Thoracic aorta (tissue), 2 donors: ENCODE measurements around the gene GABBR1. TPM values are rescaled to one million over a fixed set of nuclear protein-coding genes. Genes with fewer than 3 reads are reported as not detected.
A peak's percentile ranks its signal among the peaks of the same experiment; 100 is the strongest.

Experiments
- ATAC-seq: fragments of 150-250 bp; one replicate; pipeline ENCODE4 v1.8.0; 2017; ENCODE audit warnings: low read depth; ENCODE audit not compliant: insufficient number of reproducible peaks, low FRiP score
- DNase-seq: peaks from one replicate; pipeline ENCODE4 v3.0.0-alpha.2; 2020; ENCODE audit warnings: low spot score
- H3K27ac ChIP-seq, 2 donors: fragments of 200-600 bp; sonication (generic); 1 replicate in 1 of 2; 2 replicates in 1 of 2; pipeline ENCODE4 v1.5.1; 2016; ENCODE audit warnings: mild to moderate bottlenecking in 2 of 2, moderate library complexity in 2 of 2
- H3K27me3 ChIP-seq: fragments of 200-600 bp; sonication (generic); replicated peaks from 2 replicates; pipeline ENCODE4 v1.6.0; 2016; ENCODE audit warnings: mild to moderate bottlenecking; ENCODE audit not compliant: insufficient read depth
- H3K36me3 ChIP-seq: fragments of 200-600 bp; sonication (generic); one replicate; pipeline ENCODE4 v1.5.1; 2016
- H3K4me1 ChIP-seq, 2 donors: fragments of 200-600 bp; sonication (generic); 1 replicate in 1 of 2; 2 replicates in 1 of 2; pipeline versions ENCODE4 v1.5.1 to v1.6.0; 2016; ENCODE audit warnings: low read depth in 2 of 2, mild to moderate bottlenecking in 1 of 2; ENCODE audit not compliant: control insufficient read depth in 1 of 2
- H3K4me3 ChIP-seq: fragments of 200-600 bp; sonication (generic); 2 replicates; pipeline ENCODE4 v1.5.1; 2016; ENCODE audit warnings: mild to moderate bottlenecking
- H3K9me3 ChIP-seq: fragments of 200-600 bp; sonication (generic); 2 replicates; pipeline ENCODE4 v1.5.1; 2016
- total RNA-seq, 2 donors: library from RNA; depleted of rRNA; stranded (reverse); fragments of >200 nt; gene quantifications; one replicate each; pipeline versions ENCODE4 v1.1.0 to v1.2.3, GENCODE V29; 2016
- TF ChIP-seq, protein P1 (sequence below): fragments of 200-600 bp; sonication (generic); IDR thresholded peaks from one replicate; pipeline ENCODE4 v1.5.1; 2019; ENCODE audit warnings: antibody characterized with exemption

Gene GABBR1
- total RNA-seq, 2 donors from 2014 or later, result 63.2 to 112 TPM

DNA sequence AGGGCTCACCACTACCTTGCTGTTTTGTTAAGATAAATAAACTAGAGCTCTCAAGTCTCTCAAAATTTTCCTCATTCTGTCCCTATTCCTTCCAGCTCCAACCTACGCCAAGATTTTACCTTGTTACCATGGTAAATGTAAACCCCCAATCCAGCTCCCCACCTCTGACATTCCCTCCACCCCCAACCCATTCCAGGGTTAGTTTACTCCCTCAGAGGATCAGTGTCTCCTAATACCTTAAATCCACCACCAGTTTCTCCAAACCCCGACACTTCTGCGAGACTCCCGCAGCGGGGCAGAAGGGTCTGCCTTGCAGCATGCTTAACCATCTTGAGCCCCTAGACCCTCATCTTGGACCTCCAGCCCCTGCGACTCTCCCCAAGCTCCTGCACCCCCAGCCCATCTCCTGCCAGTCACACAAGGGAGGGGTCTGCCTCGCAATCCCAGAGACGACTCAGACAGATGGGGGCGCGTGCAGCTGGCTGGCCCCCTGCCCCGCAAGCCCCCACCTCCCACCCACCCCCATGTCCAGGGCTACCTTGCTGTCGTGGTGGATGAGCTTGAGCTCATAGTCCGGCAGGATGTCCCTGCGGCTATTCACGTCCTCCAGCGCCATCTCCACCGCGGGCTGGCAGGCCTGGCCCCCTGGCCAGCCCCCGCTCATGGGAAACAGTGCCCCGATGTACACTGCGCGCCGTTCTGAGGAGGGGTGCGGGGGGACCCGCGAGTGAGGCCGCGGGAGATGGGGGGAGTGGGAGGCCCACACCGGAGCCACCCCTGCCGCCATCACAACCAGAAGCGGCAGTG lies 5.8 kb downstream of the GABBR1 start:
- Histone ChIP-seq H3K4me1 (peaks cover 8 to 43% of the 10 kb centered on the region in 2 donors), H3K27me3 (no peaks in the 10 kb centered on the region), H3K4me3 (peak overlapping the region; percentile 74), H3K9me3 (no peaks in the 10 kb centered on the region), H3K36me3 (peaks cover 2% of the 10 kb centered on the region), H3K27ac (peak overlapping the region; percentile 42 to 43)
- TF ChIP-seq, protein P1, sequence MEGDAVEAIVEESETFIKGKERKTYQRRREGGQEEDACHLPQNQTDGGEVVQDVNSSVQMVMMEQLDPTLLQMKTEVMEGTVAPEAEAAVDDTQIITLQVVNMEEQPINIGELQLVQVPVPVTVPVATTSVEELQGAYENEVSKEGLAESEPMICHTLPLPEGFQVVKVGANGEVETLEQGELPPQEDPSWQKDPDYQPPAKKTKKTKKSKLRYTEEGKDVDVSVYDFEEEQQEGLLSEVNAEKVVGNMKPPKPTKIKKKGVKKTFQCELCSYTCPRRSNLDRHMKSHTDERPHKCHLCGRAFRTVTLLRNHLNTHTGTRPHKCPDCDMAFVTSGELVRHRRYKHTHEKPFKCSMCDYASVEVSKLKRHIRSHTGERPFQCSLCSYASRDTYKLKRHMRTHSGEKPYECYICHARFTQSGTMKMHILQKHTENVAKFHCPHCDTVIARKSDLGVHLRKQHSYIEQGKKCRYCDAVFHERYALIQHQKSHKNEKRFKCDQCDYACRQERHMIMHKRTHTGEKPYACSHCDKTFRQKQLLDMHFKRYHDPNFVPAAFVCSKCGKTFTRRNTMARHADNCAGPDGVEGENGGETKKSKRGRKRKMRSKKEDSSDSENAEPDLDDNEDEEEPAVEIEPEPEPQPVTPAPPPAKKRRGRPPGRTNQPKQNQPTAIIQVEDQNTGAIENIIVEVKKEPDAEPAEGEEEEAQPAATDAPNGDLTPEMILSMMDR, result no peak
- DNase-seq, result no peak
- ATAC-seq, result no peak

DNA sequence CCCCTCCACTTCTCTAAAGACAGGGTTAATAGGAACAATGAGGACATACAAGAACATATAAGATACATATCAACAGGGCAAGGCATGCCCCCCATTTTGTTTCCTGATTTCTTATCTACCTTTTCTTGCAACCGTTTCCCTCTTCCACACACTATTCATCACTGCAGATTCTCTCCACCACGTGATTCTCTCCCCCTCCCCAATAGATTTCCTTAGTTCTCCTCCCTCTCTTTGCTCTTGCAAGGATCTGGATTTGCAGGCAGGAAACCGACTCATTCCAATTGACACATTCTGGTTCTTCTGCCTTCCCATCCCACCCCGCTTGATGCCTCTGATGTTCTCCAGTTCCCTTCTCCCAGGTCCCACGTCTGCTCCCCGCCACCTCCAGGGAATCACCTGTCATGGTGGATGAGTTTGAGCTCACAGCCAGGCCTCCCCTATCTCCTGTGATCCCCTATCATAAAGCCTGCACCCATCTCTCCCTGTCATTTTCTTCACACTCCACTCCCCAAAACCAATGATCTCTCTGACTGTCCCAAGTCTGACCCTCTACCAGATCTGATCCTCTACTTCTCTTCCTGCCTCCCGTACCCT lies 7.5 kb downstream of the GABBR1 start:
- ATAC-seq, result no peak
- Histone ChIP-seq H3K9me3 (no peaks in the 10 kb centered on the region), H3K4me3 (no peak overlapping the region), H3K36me3 (peaks cover 12% of the 10 kb centered on the region), H3K27ac (no peak overlapping the region), H3K4me1 (peaks cover 0 to 26% of the 10 kb centered on the region in 2 donors), H3K27me3 (no peaks in the 10 kb centered on the region)
- no peak for DNase-seq
- TF ChIP-seq, protein P1, result no peak

DNA sequence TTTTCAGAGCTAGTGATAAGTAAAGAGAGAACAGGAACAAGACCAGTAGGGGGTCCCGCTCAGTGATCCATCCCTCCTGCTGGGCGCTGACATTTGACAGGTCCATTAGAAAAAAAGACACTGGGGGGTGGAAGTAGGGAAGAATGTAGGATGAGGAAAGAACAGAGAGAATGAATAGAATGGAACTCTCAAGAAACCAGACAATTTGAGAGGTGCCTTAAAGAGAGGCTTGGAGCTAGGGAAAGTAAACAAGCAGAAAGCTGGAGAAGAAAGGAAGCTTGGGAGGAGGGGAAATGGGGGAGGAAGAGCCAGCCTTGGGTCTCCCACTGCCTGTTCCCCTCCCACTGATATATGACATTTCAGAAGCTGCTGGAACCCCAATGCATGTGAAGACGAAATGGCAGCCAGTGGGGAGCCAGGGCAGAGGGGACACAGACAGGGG lies 8.4 kb downstream of the GABBR1 start:
- ATAC-seq (no peak), DNase-seq (no peak)
- Histone ChIP-seq H3K27ac (no peak overlapping the region), H3K9me3 (no peaks in the 10 kb centered on the region), H3K27me3 (no peaks in the 10 kb centered on the region), H3K36me3 (peaks cover 12% of the 10 kb centered on the region), H3K4me3 (no peak overlapping the region), H3K4me1 (peaks cover 0 to 18% of the 10 kb centered on the region in 2 donors)
- TF ChIP-seq, protein P1, result no peak

DNA sequence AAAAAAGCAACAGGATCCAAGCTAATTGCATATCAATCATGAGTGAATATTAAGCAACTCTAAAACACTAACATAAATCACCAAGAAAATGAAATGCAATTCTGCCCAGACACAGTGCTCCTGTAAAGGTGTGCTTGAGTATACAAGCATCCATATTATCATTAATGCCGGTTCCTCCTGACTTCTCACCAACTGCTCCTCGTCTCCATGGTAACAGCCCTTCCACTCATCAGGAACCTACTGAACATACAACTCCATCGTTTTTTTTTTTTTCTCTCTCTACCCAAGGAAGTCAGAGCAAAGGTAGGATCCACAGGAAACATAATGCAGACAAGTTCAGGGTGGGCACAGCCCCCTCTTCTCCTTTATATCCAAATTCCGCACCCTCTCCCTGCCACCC lies 12.4 kb downstream of the GABBR1 start:
- DNase-seq (no peak), ATAC-seq (no peak)
- Histone ChIP-seq H3K9me3 (no peaks in the 10 kb centered on the region), H3K27me3 (no peaks in the 10 kb centered on the region), H3K36me3 (peaks cover 12% of the 10 kb centered on the region), H3K27ac (no peak overlapping the region), H3K4me1 (no peaks in the 10 kb centered on the region), H3K4me3 (no peak overlapping the region)
- TF ChIP-seq, protein P1, result no peak

DNA sequence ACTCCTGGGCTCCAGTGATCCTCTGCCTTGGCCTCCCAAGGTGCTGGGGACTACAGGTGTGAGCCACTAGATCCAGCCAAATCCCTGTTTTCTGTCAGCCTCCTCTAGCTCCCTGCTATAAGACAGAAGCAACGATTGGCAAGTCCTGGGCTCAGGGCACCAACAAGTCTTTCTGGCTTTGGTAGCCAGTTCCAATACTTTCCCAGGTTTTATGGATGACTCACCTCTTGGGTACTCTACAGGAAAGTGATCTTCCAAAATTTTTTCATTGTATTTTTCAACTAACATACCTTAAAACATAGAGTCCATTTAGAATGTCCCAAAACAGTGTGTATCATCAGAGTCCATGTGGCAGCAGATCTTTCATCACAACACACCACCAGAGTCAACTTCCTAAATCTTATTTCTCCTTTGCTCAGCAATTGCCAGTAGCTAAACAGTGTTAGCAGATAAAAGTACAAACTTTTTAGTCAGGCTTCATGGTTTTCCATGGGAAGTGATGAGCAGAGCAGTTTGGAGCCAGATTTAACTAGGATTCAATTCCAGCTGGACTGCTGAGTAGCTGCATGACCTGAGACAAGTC lies 13.3 kb downstream of the GABBR1 start:
- no peak for ATAC-seq

More for the DNA sequence above, 13.3 kb downstream of the GABBR1 start:
- no peaks in the 10 kb centered on the region for H3K4me1 ChIP-seq
- H3K27me3 ChIP-seq, result no peaks in the 10 kb centered on the region
- TF ChIP-seq, protein P1, result no peak
- H3K36me3 ChIP-seq, result peaks cover 12% of the 10 kb centered on the region
- H3K9me3 ChIP-seq, result no peaks in the 10 kb centered on the region
- no peak overlapping the region for H3K4me3 ChIP-seq
- DNase-seq, result no peak
- no peak overlapping the region for H3K27ac ChIP-seq
